H1 (cell line): ENCODE measurements around the gene CKM. TPM values are rescaled to one million over a fixed set of nuclear protein-coding genes. Genes with fewer than 3 reads are reported as not detected.

Source experiments
- CTCF ChIA-PET: fragments of 300-600 bp; sonication (Branson Sonifier 250); formaldehyde crosslinking; loops from one replicate; lab custom pipeline; 2021; ENCODE audit not compliant: partially characterized antibody; lab: Charles Lee
- POLR2A ChIA-PET: fragments of 300-600 bp; sonication (Branson Sonifier 250); formaldehyde crosslinking; loops from one replicate; lab custom pipeline; 2021; ENCODE audit warnings: inconsistent platforms; ENCODE audit not compliant: partially characterized antibody; lab: Charles Lee
- DNase-seq, 2 experiments: peaks; one replicate each; pipeline versions ENCODE4 v3.0.0 to v3.0.0-alpha.2; 2010 to 2022; ENCODE audit warnings: low spot score in 2 of 2, low read depth in 1 of 2, mixed read lengths in 1 of 2
- FAIRE-seq: peaks from 2 replicates; lab custom pipeline; 2011; peaks lifted over from hg19 to GRCh38; lab: Jason Lieb, UNC
- H2AFZ ChIP-seq: 2 replicates; pipeline ENCODE4 v1.8.1; 2012; ENCODE audit warnings: low read length, inconsistent platforms
- H2AK5ac ChIP-seq: 2 replicates; pipeline ENCODE4 v1.6.1; 2013; ENCODE audit warnings: low read depth, low read length
- H2BK120ac ChIP-seq: replicated peaks from 2 replicates; pipeline ENCODE3; 2013; ENCODE audit warnings: low read depth, low read length, inconsistent platforms
- H2BK12ac ChIP-seq: 2 replicates; pipeline ENCODE4 v1.6.1; 2013; ENCODE audit warnings: low read depth, low read length
- H2BK15ac ChIP-seq: 2 replicates; pipeline ENCODE4 v1.6.1; 2013; ENCODE audit warnings: low read length
- H2BK20ac ChIP-seq: 2 replicates; pipeline ENCODE4 v1.6.1; 2013; ENCODE audit warnings: low read length
- H2BK5ac ChIP-seq: 2 replicates; pipeline ENCODE4 v1.6.1; 2013; ENCODE audit warnings: low read depth, low read length
- H3K14ac ChIP-seq: 2 replicates; pipeline ENCODE4 v1.6.1; 2013; ENCODE audit warnings: inconsistent platforms; ENCODE audit not compliant: insufficient read length
- H3K18ac ChIP-seq: 2 replicates; pipeline ENCODE4 v1.6.1; 2013; ENCODE audit warnings: low read length; ENCODE audit errors: extremely low read depth
- H3K23ac ChIP-seq: 2 replicates; pipeline ENCODE4 v1.6.1; 2013; ENCODE audit warnings: inconsistent platforms; ENCODE audit not compliant: insufficient read length
- H3K23me2 ChIP-seq: 2 replicates; pipeline ENCODE4 v1.6.1; 2013; ENCODE audit warnings: low read depth, low read length
- H3K27ac ChIP-seq: 2 replicates; pipeline ENCODE4 v1.6.1; 2011; ENCODE audit warnings: low read depth, low read length, inconsistent platforms
- H3K27me3 ChIP-seq, 4 experiments: replicated peaks in 1 of 4; 1 replicate in 1 of 4; 2 replicates in 3 of 4; pipeline versions ENCODE4 v1.6.1 to v1.8.1; 2011 to 2013; ENCODE audit warnings: low read length in 3 of 4, mild to moderate bottlenecking in 3 of 4, inconsistent platforms in 2 of 4, mixed read lengths in 2 of 4, moderate library complexity in 1 of 4; ENCODE audit not compliant: control insufficient read depth in 3 of 4, insufficient read depth in 3 of 4; ENCODE audit errors: extremely low read depth in 1 of 4
- H3K36me3 ChIP-seq, 4 experiments: 2 replicates each; pipeline versions ENCODE4 v1.6.1 to v1.8.1; 2011 to 2013; ENCODE audit warnings: mild to moderate bottlenecking in 4 of 4, low read length in 3 of 4, moderate library complexity in 2 of 4, control low read depth in 1 of 4, inconsistent platforms in 1 of 4; ENCODE audit not compliant: insufficient read depth in 4 of 4, control insufficient read depth in 2 of 4
- H3K4ac ChIP-seq: replicated peaks from 2 replicates; pipeline ENCODE3; 2013; ENCODE audit warnings: low read length, low read depth, mixed read lengths, inconsistent platforms; ENCODE audit not compliant: insufficient read length
- H3K4me1 ChIP-seq, 4 experiments: replicated peaks in 1 of 4; 1 replicate in 1 of 4; 2 replicates in 3 of 4; pipeline versions ENCODE4 v1.6.1 to v1.8.1; 2011 to 2013; ENCODE audit warnings: low read length in 3 of 4, inconsistent platforms in 2 of 4, mixed read lengths in 1 of 4; ENCODE audit not compliant: insufficient read depth in 4 of 4, control insufficient read depth in 3 of 4
- H3K4me2 ChIP-seq, 2 experiments: 2 replicates each; pipeline versions ENCODE4 v1.6.1 to v1.8.1; 2011 to 2013; ENCODE audit warnings: low read depth in 2 of 2, low read length in 2 of 2, control low read depth in 1 of 2, inconsistent platforms in 1 of 2, mild to moderate bottlenecking in 1 of 2; ENCODE audit not compliant: insufficient read depth in 1 of 2
- H3K4me3 ChIP-seq, 4 experiments: fragments of 200-600, 300-600 bp in 1 of 4; sonication (generic), shearing (Covaris generic), sonication (Bioruptor Twin) in 1 of 4; 2 replicates each; pipeline versions ENCODE4 v1.5.1 to v1.8.1; 2011 to 2016; ENCODE audit warnings: low read length in 4 of 4, low read depth in 3 of 4, control low read depth in 2 of 4, inconsistent platforms in 2 of 4, mild to moderate bottlenecking in 2 of 4, mixed read lengths in 1 of 4, moderate library complexity in 1 of 4; ENCODE audit not compliant: insufficient read depth in 2 of 4; ENCODE audit errors: extremely low read depth in 1 of 4
- H3K56ac ChIP-seq: replicated peaks from 2 replicates; pipeline ENCODE3; 2013; ENCODE audit warnings: low read depth, mild to moderate bottlenecking, mixed read lengths, low read length, inconsistent platforms; ENCODE audit not compliant: insufficient read length
- H3K79me1 ChIP-seq: 2 replicates; pipeline ENCODE4 v1.6.1; 2013; ENCODE audit warnings: low read depth, low read length, control low read depth
- H3K79me2 ChIP-seq, 2 experiments: 2 replicates each; pipeline versions ENCODE4 v1.6.1 to v1.8.1; 2012 to 2013; ENCODE audit warnings: low read length in 2 of 2, mild to moderate bottlenecking in 2 of 2, inconsistent platforms in 1 of 2; ENCODE audit not compliant: insufficient read depth in 2 of 2, control insufficient read depth in 1 of 2
- H3K9ac ChIP-seq, 4 experiments: replicated peaks in 1 of 4; 1 replicate in 1 of 4; 2 replicates in 3 of 4; pipeline versions ENCODE4 v1.6.1 to v1.8.1; 2011 to 2013; ENCODE audit warnings: low read depth in 3 of 4, low read length in 3 of 4, control low read depth in 2 of 4, mild to moderate bottlenecking in 2 of 4, moderate library complexity in 2 of 4, inconsistent platforms in 1 of 4; ENCODE audit errors: extremely low read depth in 1 of 4
- H3K9me3 ChIP-seq, 2 experiments: 2 replicates each; pipeline versions ENCODE4 v1.6.1 to v1.8.1; 2012 to 2013; ENCODE audit warnings: mild to moderate bottlenecking in 2 of 2, moderate library complexity in 2 of 2, control low read depth in 1 of 2, inconsistent platforms in 1 of 2, low read depth in 1 of 2, low read length in 1 of 2, mixed read lengths in 1 of 2; ENCODE audit not compliant: insufficient read depth in 2 of 2
- H4K20me1 ChIP-seq, 2 experiments: replicated peaks in 1 of 2; 2 replicates each; pipeline versions ENCODE3 to v1.8.1; 2011 to 2013; ENCODE audit warnings: inconsistent platforms in 2 of 2, low read length in 2 of 2, mild to moderate bottlenecking in 1 of 2; ENCODE audit not compliant: insufficient read depth in 2 of 2, control insufficient read depth in 1 of 2
- H4K5ac ChIP-seq: 2 replicates; pipeline ENCODE4 v1.6.1; 2013; ENCODE audit warnings: low read length, low read depth, mixed read lengths, inconsistent platforms; ENCODE audit not compliant: insufficient read length
- H4K8ac ChIP-seq: 2 replicates; pipeline ENCODE4 v1.8.0; 2013; ENCODE audit warnings: mild to moderate bottlenecking, moderate library complexity, low read length, inconsistent platforms; ENCODE audit not compliant: insufficient read depth; ENCODE audit errors: extremely low read depth
- H4K91ac ChIP-seq: replicated peaks from 2 replicates; pipeline ENCODE3; 2013; ENCODE audit warnings: low read length, mixed read lengths, inconsistent platforms; ENCODE audit not compliant: insufficient read length
- BRCA1 ChIP-seq: IDR thresholded peaks from 2 replicates; pipeline ENCODE4 v1.6.1; 2012; ENCODE audit warnings: low read depth, low read length, improper control_type of control experiment
- EP300 ChIP-seq, 2 experiments: IDR thresholded peaks; 1 replicate in 1 of 2; 2 replicates in 1 of 2; pipeline ENCODE4 v1.6.1; 2011 to 2012; ENCODE audit warnings: low read depth in 2 of 2, low read length in 2 of 2, mild to moderate bottlenecking in 2 of 2, borderline replicate concordance in 1 of 2, inconsistent platforms in 1 of 2, moderate library complexity in 1 of 2
- GABPA ChIP-seq: IDR thresholded peaks from 2 replicates; pipeline ENCODE4 v1.6.1; 2011; ENCODE audit warnings: mild to moderate bottlenecking, low read length, moderate library complexity, borderline replicate concordance; ENCODE audit not compliant: insufficient read depth
- GTF2F1 ChIP-seq: IDR thresholded peaks from 2 replicates; pipeline ENCODE4 v1.6.1; 2012; ENCODE audit warnings: low read depth, low read length, improper control_type of control experiment, borderline replicate concordance
- HDAC6 ChIP-seq: IDR thresholded peaks from one replicate; pipeline ENCODE4 v1.7.1; 2012; ENCODE audit warnings: low read depth, mild to moderate bottlenecking, inconsistent platforms, low read length, moderate library complexity
- NANOG ChIP-seq: IDR thresholded peaks from 2 replicates; pipeline ENCODE4 v1.6.1; 2011; ENCODE audit warnings: low read length, low read depth, mild to moderate bottlenecking, inconsistent platforms; ENCODE audit not compliant: insufficient read depth, poor library complexity, severe bottlenecking
- RXRA ChIP-seq: IDR thresholded peaks from 2 replicates; pipeline ENCODE4 v1.6.1; 2011; ENCODE audit warnings: low read depth, mild to moderate bottlenecking, low read length, moderate library complexity; ENCODE audit not compliant: insufficient read depth
- SP4 ChIP-seq: IDR thresholded peaks from 2 replicates; pipeline ENCODE4 v1.6.1; 2012; ENCODE audit warnings: low read length, inconsistent platforms
- TAF7 ChIP-seq: optimal IDR thresholded peaks from 2 replicates; pipeline ENCODE3; 2011; ENCODE audit warnings: low read depth, mild to moderate bottlenecking, inconsistent platforms, low read length, moderate library complexity, borderline replicate concordance
- TEAD4 ChIP-seq: IDR thresholded peaks from 2 replicates; pipeline ENCODE4 v1.6.1; 2012; ENCODE audit warnings: low read depth, low read length, inconsistent platforms, mixed read lengths
- YY1 ChIP-seq: IDR thresholded peaks from 2 replicates; pipeline ENCODE4 v1.6.1; 2011; ENCODE audit warnings: low read depth, mild to moderate bottlenecking, low read length
- ZNF274 ChIP-seq: IDR thresholded peaks from 2 replicates; pipeline ENCODE4 v1.7.0; 2012; ENCODE audit warnings: low read length, borderline replicate concordance; ENCODE audit errors: extremely low read depth
- WGBS, 2 experiments: shearing (Covaris generic) in 1 of 2; methylation state at CpG; one replicate each; pipeline versions ENCODE4 v1.1.6 to v1.1.7; 2013 to 2015; ENCODE audit warnings: low lambda C conversion rate in 2 of 2, mixed read lengths in 2 of 2, inconsistent platforms in 1 of 2, low coverage in 1 of 2, missing lambda C conversion rate in 1 of 2; ENCODE audit not compliant: insufficient replicate concordance in 2 of 2, insufficient coverage in 1 of 2, insufficient read length in 1 of 2; ENCODE audit errors: extremely low coverage in 1 of 2, missing lambda C conversion rate in 1 of 2; 5-methylcytosine and 5-hydroxymethylcytosine counted together
- polyA plus RNA-seq, 7 experiments: library from polyadenylated mRNA; depleted of rRNA in 3 of 7; stranded (reverse) in 5 of 7; unstranded in 2 of 7; fragments of >200 nt in 5 of 7; fragments of 200-250 nt in 2 of 7; gene quantifications; 1 replicate in 5 of 7; 2 replicates in 1 of 7; 4 replicates in 1 of 7; pipeline versions ENCODE4 v1.2.1 to v1.2.3, GENCODE V29; 2011 to 2013; ENCODE audit warnings: missing spikeins in 2 of 7, mixed read lengths in 2 of 7
- total RNA-seq: library from RNA; stranded (reverse); fragmentation: NEBNext Ultra II Directional; extraction: Animal tissue kit (Norgen Biotek cat#: 25700); gene quantifications from 2 replicates; pipeline ENCODE4 v1.2.1, GENCODE V29; 2021
- TF ChIP-seq, protein P1 (sequence below): IDR thresholded peaks from 2 replicates; pipeline ENCODE4 v1.6.1; 2011; ENCODE audit warnings: low read depth, mild to moderate bottlenecking, low read length; ENCODE audit not compliant: insufficient read depth

The CKM gene
- total and polyA plus RNA-seq, 2 of the 8 experiments (the other 6 are each of a cell fraction or from before 2014, with no cell fraction given), result 0.08 TPM; not detected in 1

- peaks cover 0 to 8% (median 5%) of the 10 kb centered on the region in 4 experiments; a peak in 2 of 7 replicates for H3K4me1 ChIP-seq
- H2BK12ac ChIP-seq, result no peak overlapping the region
- DNase-seq, result no peak
- H3K14ac ChIP-seq, result no peak overlapping the region
- WGBS, 2 experiments, result 95% methylated on average over 20 of the region's 20 CpGs; no CpG with 5 or more reads in 1 of the 2 experiments
- no peak overlapping the region for H2BK5ac ChIP-seq
- no peak overlapping the region for H4K91ac ChIP-seq
- POLR2A ChIA-PET, result interaction anchor here (0.9 to 5.9 kb wide), 6 partner anchors 16 to 64 kb away, joined by 3 to 36 read pairs (median 4); partner anchors contain the start of gene ERCC2
- no peak overlapping the region for H3K4ac ChIP-seq
- no peak overlapping the region for H2BK20ac ChIP-seq
- H3K23me2 ChIP-seq, result no peaks in the 10 kb centered on the region
- H3K56ac ChIP-seq, result no peak overlapping the region
- no peak overlapping the region for H3K9ac ChIP-seq
- FAIRE-seq, result no peak
- H3K9me3 ChIP-seq, result no peaks in the 10 kb centered on the region
- peak overlapping the region; percentile 22; the same call in 1 of the 2 replicates for H4K8ac ChIP-seq
- H2AFZ ChIP-seq, result no peak overlapping the region
- H3K79me1 ChIP-seq, result peaks cover 2% of the 10 kb centered on the region; the same call in 1 of the 2 replicates
- H2AK5ac ChIP-seq, result no peak overlapping the region
- H3K4me3 ChIP-seq, result no peak overlapping the region
- H3K4me2 ChIP-seq, result no peak overlapping the region
- CTCF ChIA-PET, result interaction anchor here (0.7 to 1.9 kb wide), 5 partner anchors 13 to 152 kb away, joined by 3 to 5 read pairs (median 4); no protein-coding TSS in a partner anchor
- H3K27me3 ChIP-seq, result no peaks in the 10 kb centered on the region
- H3K27ac ChIP-seq, result no peak overlapping the region
- peaks cover 20 to 68% (median 51%) of the 10 kb centered on the region in 4 experiments for H3K36me3 ChIP-seq
- H4K20me1 ChIP-seq, result peaks cover 1 to 36% of the 10 kb centered on the region in 2 experiments
- no peak overlapping the region for H3K18ac ChIP-seq
- no peak overlapping the region for H2BK120ac ChIP-seq
- no peak overlapping the region for H2BK15ac ChIP-seq
- H4K5ac ChIP-seq, result no peak overlapping the region
- H3K79me2 ChIP-seq, result no peaks in the 10 kb centered on the region
- H3K23ac ChIP-seq, result no peak overlapping the region
- no peak for TF ChIP-seq GABPA
- no peak for TF ChIP-seq HDAC6
- no peak for TF ChIP-seq GTF2F1
- TF ChIP-seq NANOG, result no peak
- no peak for TF ChIP-seq YY1
- TF ChIP-seq SP4, result no peak
- no peak for TF ChIP-seq TEAD4
- TF ChIP-seq BRCA1, result no peak
- no peak for TF ChIP-seq RXRA
- no peak for TF ChIP-seq ZNF274
- TF ChIP-seq TAF7, result no peak
- no peak for TF ChIP-seq EP300 (IDR thresholded peaks at IDR 0.05; ENCODE audit: borderline replicate concordance in 1 of 2, low read depth in 2 of 2, low read length in 2 of 2)
- TF ChIP-seq, protein P1, sequence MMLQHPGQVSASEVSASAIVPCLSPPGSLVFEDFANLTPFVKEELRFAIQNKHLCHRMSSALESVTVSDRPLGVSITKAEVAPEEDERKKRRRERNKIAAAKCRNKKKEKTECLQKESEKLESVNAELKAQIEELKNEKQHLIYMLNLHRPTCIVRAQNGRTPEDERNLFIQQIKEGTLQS, result no peak
Observed at GRCh38 chr19:45352471-45352870, 29.8 kb upstream of the CKM start.
